GM18909 (cell line): ENCODE data around the gene PRKAG2.
"Not testable (repeated sequence)": the region's sequence is repeated elsewhere in the genome, so short reads cannot be mapped to it uniquely, and the experiment has no call there.

Experiments used
- ATAC-seq: cut with Tn5 transposase; IDR thresholded peaks from one replicate; pipeline ENCODE4 v1.9.1; 2021; ENCODE audit warnings: mild to moderate bottlenecking; ENCODE audit not compliant: unreplicated experiment, poor library complexity

Gene PRKAG2

GRCh38 chr7:151808400-151809145, 68.3 kb downstream of the PRKAG2 start:
- ATAC-seq = no peak

DNA sequence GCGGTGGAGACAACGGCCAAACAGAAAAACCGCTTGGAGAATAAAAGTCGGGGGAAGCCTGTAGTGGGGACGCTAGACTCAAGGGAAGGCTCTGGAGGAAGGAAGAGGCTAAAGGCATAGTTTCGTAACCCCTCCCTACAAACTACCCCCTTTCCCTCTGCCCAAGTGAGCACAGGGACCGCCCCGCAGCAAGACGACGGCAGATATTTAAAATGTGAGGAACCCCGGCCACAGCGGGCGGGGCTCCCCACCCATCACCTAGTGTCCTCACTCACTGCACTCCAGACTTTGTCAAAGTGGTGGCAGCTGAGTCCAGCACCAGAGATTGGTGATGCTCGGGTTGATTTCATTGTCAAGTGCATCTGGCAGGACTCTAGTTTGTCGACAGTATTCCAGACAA, 69.1 kb downstream of the PRKAG2 start:
- ATAC-seq = no peak

DNA sequence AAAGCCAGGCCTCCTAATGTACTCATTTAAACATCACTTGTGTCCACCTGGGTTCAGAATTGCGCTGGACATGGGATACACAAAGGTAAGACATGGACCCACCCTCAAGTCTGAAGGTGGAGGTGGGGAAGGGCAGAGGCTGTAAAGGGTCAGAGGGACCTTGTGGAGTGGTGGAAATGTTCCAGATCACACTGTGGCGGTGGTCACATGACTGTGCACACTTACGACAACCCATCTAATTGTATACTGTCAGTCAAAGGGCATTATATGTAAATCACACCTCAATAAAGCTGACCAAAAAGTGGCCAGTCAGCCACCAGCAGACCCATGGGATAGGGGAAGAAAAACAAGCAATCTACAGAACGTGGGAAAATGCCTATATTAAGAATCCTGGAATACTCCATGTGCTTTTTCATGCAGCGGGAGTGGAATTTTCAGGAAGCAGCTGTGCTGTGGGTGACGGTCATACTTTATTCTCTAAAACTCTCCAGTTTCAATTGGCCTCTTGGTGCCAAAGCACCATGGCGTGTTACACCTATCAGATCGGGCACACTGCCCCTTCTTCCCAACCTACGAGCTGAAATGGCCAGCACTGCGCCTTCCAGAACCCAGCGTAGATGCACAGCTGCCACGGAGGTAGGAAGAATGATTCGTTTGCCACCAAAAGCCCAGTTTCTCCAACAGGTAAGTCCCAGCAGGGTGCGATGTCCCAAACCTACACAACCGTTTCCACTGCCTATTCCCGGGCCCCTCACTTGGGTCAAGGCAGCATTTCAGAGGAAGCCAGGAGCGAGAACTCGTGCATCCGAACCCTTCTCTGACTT, 69.8 kb downstream of the PRKAG2 start:
- no peak for ATAC-seq

GRCh38 chr7:151806204-151806603, 70.7 kb downstream of the PRKAG2 start:
- ATAC-seq = no peak

DNA sequence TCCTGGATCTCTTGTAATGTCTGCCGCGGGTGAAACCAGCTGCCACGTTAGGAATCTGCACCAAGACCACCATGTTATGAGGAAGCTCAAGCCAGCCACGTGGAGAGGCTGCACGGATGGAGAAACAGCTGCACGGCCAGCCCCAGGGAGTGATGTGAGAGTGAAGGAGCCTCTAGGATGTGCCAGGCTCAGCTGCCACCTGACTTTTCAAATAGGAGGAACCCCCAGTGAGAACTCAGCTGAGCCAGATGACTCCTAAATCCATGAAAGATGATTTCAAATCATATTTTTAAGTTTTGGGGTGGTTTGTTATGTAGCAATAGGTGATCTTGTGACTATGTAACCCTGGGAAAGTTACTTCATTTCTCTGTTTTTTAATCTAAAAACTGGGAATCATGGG, 71.7 kb downstream of the PRKAG2 start:
- ATAC-seq = no peak

GRCh38 chr7:151804756-151805155, 72.2 kb downstream of the PRKAG2 start:
- ATAC-seq = no peak

DNA sequence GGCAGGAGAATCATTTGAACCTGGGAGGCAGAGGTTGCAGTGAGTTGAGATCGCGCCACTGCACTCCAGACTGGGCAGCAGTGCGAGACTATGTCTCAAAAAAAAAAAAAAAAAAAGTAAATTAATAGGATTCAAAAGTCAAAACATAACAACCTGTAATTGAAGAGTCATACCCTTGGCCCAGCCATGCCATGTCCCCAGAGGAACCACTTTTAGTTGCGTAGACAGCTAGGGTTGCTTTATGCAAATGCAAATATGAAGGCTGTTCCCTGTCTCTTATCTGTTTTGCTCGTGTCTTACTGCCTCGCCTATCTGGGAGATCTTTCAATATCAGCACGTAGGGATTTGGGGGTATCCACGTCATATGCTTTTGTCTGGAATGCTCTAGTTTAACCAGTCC, 73.1 kb downstream of the PRKAG2 start:
- ATAC-seq = no peak

DNA sequence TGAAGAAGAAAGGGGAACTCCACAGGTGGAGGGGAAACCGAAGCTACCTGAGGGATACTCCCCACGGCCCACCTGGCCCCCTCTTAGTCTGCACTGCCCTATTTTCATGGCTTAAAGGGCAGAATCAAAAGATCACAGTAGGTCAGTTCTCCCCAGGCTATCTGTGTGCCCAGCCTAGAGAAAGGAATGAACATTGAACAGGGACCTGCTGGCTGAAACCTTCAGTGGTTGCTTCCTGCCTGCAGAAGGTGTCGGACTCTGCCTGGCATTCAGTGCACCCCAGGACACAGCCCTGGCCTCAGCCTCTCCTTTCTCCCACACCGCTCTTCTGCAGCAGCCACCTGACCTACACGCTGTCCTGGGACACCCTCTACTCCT, 74.5 kb downstream of the PRKAG2 start:
- ATAC-seq = no peak

GRCh38 chr7:151801782-151802468, 75.0 kb downstream of the PRKAG2 start:
- ATAC-seq = no peak

DNA sequence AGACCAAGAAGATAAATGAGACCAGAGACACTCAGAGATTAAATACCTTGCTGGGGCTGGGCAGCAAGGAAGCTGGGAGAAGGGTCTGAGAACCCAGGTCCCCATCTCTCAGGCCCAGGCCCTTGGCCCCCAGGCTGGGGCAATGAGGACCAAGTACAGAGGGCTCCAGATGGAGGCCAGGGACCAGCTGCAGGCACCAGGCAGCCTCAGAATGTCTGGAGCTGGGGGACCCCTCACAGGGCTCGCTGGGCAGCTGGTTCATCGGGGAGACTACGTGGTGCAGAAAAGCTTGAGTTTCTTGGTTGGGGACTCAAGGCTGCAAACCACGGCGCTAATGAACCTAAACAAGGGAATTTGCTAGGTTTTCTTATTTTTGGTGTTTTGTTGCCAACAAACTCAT, 75.6 kb downstream of the PRKAG2 start:
- no peak for ATAC-seq

DNA sequence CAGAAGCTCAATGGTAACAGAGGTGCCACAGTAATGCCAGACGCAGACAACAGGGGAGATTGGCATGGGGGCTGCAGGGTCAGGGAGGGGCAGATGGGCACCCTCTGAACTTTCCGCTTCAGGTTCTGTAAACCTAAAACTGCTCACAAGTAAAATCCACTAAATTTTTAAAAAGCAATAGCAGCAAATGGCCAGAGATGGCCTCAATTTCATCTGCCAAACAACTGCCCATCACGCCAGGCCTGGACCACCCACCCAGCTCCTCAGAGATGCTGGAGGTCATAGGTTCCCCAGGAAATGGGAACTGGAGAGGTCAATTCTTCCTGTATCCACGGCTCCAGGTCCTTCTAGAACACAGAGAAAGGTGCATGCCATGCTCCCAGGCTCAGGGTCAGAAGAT, 76.1 kb downstream of the PRKAG2 start:
- no peak for ATAC-seq

DNA sequence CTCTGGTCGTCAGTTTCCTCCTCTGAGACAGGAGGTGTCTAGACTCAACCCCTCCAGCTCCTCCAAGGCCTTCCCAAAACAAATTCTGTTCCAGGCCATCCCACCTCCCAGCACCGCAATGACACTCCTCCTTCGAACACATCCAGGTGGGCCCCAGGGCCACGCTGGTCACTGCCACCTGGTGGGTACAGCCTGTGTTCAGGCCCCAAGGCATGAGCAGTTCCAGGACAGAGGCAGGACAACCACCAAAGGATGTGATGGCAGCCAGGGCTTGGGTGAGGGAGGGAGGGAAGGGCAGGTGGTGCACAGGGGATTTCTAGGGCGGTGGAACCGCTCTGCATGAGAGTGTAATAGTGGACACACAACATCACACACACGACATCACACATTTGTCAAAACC, 76.5 kb downstream of the PRKAG2 start:
- ATAC-seq = no peak

GRCh38 chr7:151799506-151799905, 77.4 kb downstream of the PRKAG2 start:
- ATAC-seq = no peak

- ATAC-seq = no peak
These were observed 78.0 kb downstream of the PRKAG2 start for GRCh38 chr7:151798851-151799448.

GRCh38 chr7:151797667-151798307, 79.1 kb downstream of the PRKAG2 start:
- not testable (repeated sequence) for ATAC-seq

GRCh38 chr7:151796871-151797537, 79.9 kb downstream of the PRKAG2 start:
- no peak for ATAC-seq

GRCh38 chr7:151796091-151796870, 80.6 kb downstream of the PRKAG2 start:
- no peak for ATAC-seq

GRCh38 chr7:151795168-151795811, 81.6 kb downstream of the PRKAG2 start:
- ATAC-seq = no peak
